Activated CD8-positive, alpha-beta T cell treated with anti-CD3 and anti-CD28 coated beads for 36 hours (primary cell): ENCODE measurements around the gene ACBD3. TPM values are rescaled to one million over a fixed set of nuclear protein-coding genes. Genes with fewer than 3 reads are reported as not detected.

Experiments used
- ATAC-seq: fragments of 200-7000 bp; cut with Tn5 transposase; one replicate; pipeline ENCODE4 v1.10.0; 2021; ENCODE audit warnings: mild to moderate bottlenecking, moderate library complexity
- CTCF ChIA-PET: fragments of 350-600 bp; sonication (Branson Sonifier 250); formaldehyde crosslinking; loops from one replicate; lab custom pipeline; 2021; ENCODE audit warnings: antibody characterized with exemption; lab: Charles Lee
- POLR2A ChIA-PET: fragments of 350-600 bp; sonication (Branson Sonifier 250); formaldehyde crosslinking; loops from one replicate; lab custom pipeline; 2021; ENCODE audit warnings: antibody characterized with exemption; lab: Charles Lee
- DNase-seq: peaks from one replicate; pipeline ENCODE4 v3.0.0-alpha.2; 2020
- H3K27ac Mint-ChIP-seq: one replicate; pipeline ENCODE4 v1.8.0; 2021; ENCODE audit warnings: mild to moderate bottlenecking, mixed read lengths
- H3K27me3 Mint-ChIP-seq: one replicate; pipeline ENCODE4 v1.8.0; 2021; ENCODE audit warnings: mixed read lengths
- H3K36me3 Mint-ChIP-seq: one replicate; pipeline ENCODE4 v1.8.0; 2021; ENCODE audit warnings: low read depth, mixed read lengths
- H3K4me1 Mint-ChIP-seq: one replicate; pipeline ENCODE4 v1.8.0; 2021; ENCODE audit warnings: low read depth, mixed read lengths
- H3K4me3 Mint-ChIP-seq: one replicate; pipeline ENCODE4 v1.8.0; 2021; ENCODE audit warnings: mild to moderate bottlenecking, moderate library complexity, mixed read lengths
- H3K9me3 Mint-ChIP-seq: one replicate; pipeline ENCODE4 v1.8.0; 2021; ENCODE audit warnings: mixed read lengths
- CTCF ChIP-seq: fragments of 200-600 bp; IDR thresholded peaks from one replicate; pipeline ENCODE4 v1.8.0; 2022; ENCODE audit warnings: antibody characterized with exemption, mild to moderate bottlenecking
- intact Hi-C: fragments of 100-400 bp; cut with micrococcal nuclease; formaldehyde crosslinking; loops from one replicate; pipeline ENCODE4 v1.10.0; 2022
- total RNA-seq, 2 experiments: library from RNA; stranded (reverse); gene quantifications; one replicate each; pipeline ENCODE4 v1.2.3, GENCODE V29; 2021

Gene ACBD3
- total RNA-seq, 2 experiments from 2014 or later: 17.4 to 17.7 TPM

GRCh38 chr1:226223786-226224244 lies 37.3 kb upstream of the ACBD3 start:
- intact Hi-C loops: no loop called here
- peak; percentile 44 for DNase-seq
- TF ChIP-seq CTCF: no peak
- peaks cover 8% of the 10 kb centered on the region for H3K36me3 Mint-ChIP-seq
- H3K9me3 Mint-ChIP-seq: no peaks in the 10 kb centered on the region
- H3K27me3 Mint-ChIP-seq: peaks cover 37% of the 10 kb centered on the region
- CTCF ChIA-PET: interaction anchor here (0.8 to 5.2 kb wide), 4 partner anchors 9 to 184 kb away, joined by 3 to 22 read pairs (median 4); partner anchors contain the start of gene PARP1
- peak; percentile 69 for ATAC-seq
- H3K4me1 Mint-ChIP-seq: peaks cover 12% of the 10 kb centered on the region
- no peak overlapping the region for H3K27ac Mint-ChIP-seq
- H3K4me3 Mint-ChIP-seq: peak overlapping the region; percentile 74
- POLR2A ChIA-PET: no interaction called here

GRCh38 chr1:226223157-226223785 lies 36.7 kb upstream of the ACBD3 start, which contains the start of gene MIXL1:
TSS of gene MIXL1 (plus strand) at chr1:226223664. CDS start at chr1:226223682, 18 bp downstream.
- Mint-ChIP-seq H3K4me3 (peak within 1 kb of the TSS; percentile 74), H3K4me1 (peaks cover 12% of the 10 kb centered on the region), H3K27me3 (peaks cover 37% of the 10 kb centered on the region), H3K36me3 (peaks cover 8% of the 10 kb centered on the region), H3K9me3 (no peaks in the 10 kb centered on the region), H3K27ac (no peak within 1 kb of the TSS)
- ATAC-seq: peak; percentile 24
- CTCF ChIA-PET: interaction anchor here (0.8 to 5.2 kb wide), 5 partner anchors 10 to 184 kb away, joined by 3 to 22 read pairs (median 3); partner anchors contain the start of gene PARP1
- TF ChIP-seq CTCF: no peak
- POLR2A ChIA-PET: no interaction called here
- intact Hi-C loops: no loop called here
- DNase-seq: peak; percentile 11

- H3K27me3 Mint-ChIP-seq: peaks cover 37% of the 10 kb centered on the region
- peaks cover 8% of the 10 kb centered on the region for H3K36me3 Mint-ChIP-seq
- DNase-seq (peak; percentile 49), ATAC-seq (peak; percentile 52)
- H3K27ac Mint-ChIP-seq: no peak overlapping the region
- peaks cover 12% of the 10 kb centered on the region for H3K4me1 Mint-ChIP-seq
- no peak for TF ChIP-seq CTCF
- CTCF ChIA-PET: interaction anchor here (0.8 to 5.2 kb wide), 5 partner anchors 14 to 98 kb away, joined by 3 to 22 read pairs (median 3); no protein-coding TSS in a partner anchor
- peak overlapping the region; percentile 24 for H3K4me3 Mint-ChIP-seq
- POLR2A ChIA-PET: no interaction called here
- intact Hi-C loops: no loop called here
- no peaks in the 10 kb centered on the region for H3K9me3 Mint-ChIP-seq
These were observed 36.1 kb upstream of the ACBD3 start for GRCh38 chr1:226222686-226223085.

GRCh38 chr1:226220473-226221189 lies 34.1 kb upstream of the ACBD3 start:
- ATAC-seq: no peak
- no peak for TF ChIP-seq CTCF

More at GRCh38 chr1:226220473-226221189, 34.1 kb upstream of the ACBD3 start:
- ChIA-PET CTCF (no interaction called here), POLR2A (interaction anchor here (1.1 kb wide), 1 partner anchor 95 kb away, joined by 4 read pairs; no protein-coding TSS in a partner anchor)
- no peaks in the 10 kb centered on the region for H3K9me3 Mint-ChIP-seq
- DNase-seq: no peak
- no peak overlapping the region for H3K4me3 Mint-ChIP-seq
- intact Hi-C loops: no loop called here
- H3K27me3 Mint-ChIP-seq: peaks cover 27% of the 10 kb centered on the region
- H3K36me3 Mint-ChIP-seq: peaks cover 3% of the 10 kb centered on the region
- H3K4me1 Mint-ChIP-seq: peaks cover 12% of the 10 kb centered on the region
- H3K27ac Mint-ChIP-seq: no peak overlapping the region
